Measurements from ENCODE around the gene CLEC18C.
"Not testable (repeated sequence)": the region's sequence is repeated elsewhere in the genome, so short reads cannot be mapped to it uniquely, and the experiment has no call there.

CLEC18C gene

GRCh38 chr16:70173212-70173837 lies at the start of gene CLEC18C:
Gene CLEC18C (plus strand): TSS chr16:70173787. CDS start chr16:70174279, 492 bp downstream.
- DNase-seq (ENCODE audit: low read depth) = not testable (repeated sequence)

GRCh38 chr16:70123822-70124221 lies 49.8 kb upstream of the CLEC18C start:
- not testable (repeated sequence) for DNase-seq (ENCODE audit: low read depth)

GRCh38 chr16:70126226-70126625 lies 47.4 kb upstream of the CLEC18C start:
- DNase-seq (ENCODE audit: low read depth) = not testable (repeated sequence)

GRCh38 chr16:70127706-70128105 lies 45.9 kb upstream of the CLEC18C start:
- not testable (repeated sequence) for DNase-seq (ENCODE audit: low read depth)

- DNase-seq (ENCODE audit: low read depth) = not testable (repeated sequence)
Measured at GRCh38 chr16:70128844-70129243, 44.7 kb upstream of the CLEC18C start.

GRCh38 chr16:70135796-70136195 lies 37.8 kb upstream of the CLEC18C start:
- not testable (repeated sequence) for DNase-seq (ENCODE audit: low read depth)

GRCh38 chr16:70136595-70136994 lies 37.0 kb upstream of the CLEC18C start:
- DNase-seq (ENCODE audit: low read depth) = not testable (repeated sequence)

GRCh38 chr16:70142739-70143138 lies 30.8 kb upstream of the CLEC18C start:
- DNase-seq (ENCODE audit: low read depth) = not testable (repeated sequence)

- DNase-seq (ENCODE audit: low read depth) = not testable (repeated sequence)
Measured at GRCh38 chr16:70143231-70143895, 30.2 kb upstream of the CLEC18C start.

GRCh38 chr16:70147853-70148252 lies 25.7 kb upstream of the CLEC18C start:
- not testable (repeated sequence) for DNase-seq (ENCODE audit: low read depth)

GRCh38 chr16:70148453-70148852 lies 25.1 kb upstream of the CLEC18C start:
- not testable (repeated sequence) for DNase-seq (ENCODE audit: low read depth)

GRCh38 chr16:70149296-70149695 lies 24.3 kb upstream of the CLEC18C start:
- not testable (repeated sequence) for DNase-seq (ENCODE audit: low read depth)

- DNase-seq (ENCODE audit: low read depth) = no peak
Measured at GRCh38 chr16:70151391-70151790, 22.2 kb upstream of the CLEC18C start.

- DNase-seq (ENCODE audit: low read depth) = no peak
Measured at GRCh38 chr16:70151941-70152509, 21.6 kb upstream of the CLEC18C start.

- DNase-seq (ENCODE audit: low read depth) = no peak
Measured at GRCh38 chr16:70152578-70153302, 20.8 kb upstream of the CLEC18C start.

- DNase-seq (ENCODE audit: low read depth) = not testable (repeated sequence)
Measured at GRCh38 chr16:70154736-70155135, 18.9 kb upstream of the CLEC18C start.

GRCh38 chr16:70156207-70156978 lies 17.2 kb upstream of the CLEC18C start:
- DNase-seq (ENCODE audit: low read depth) = no peak

GRCh38 chr16:70157105-70157476 lies 16.5 kb upstream of the CLEC18C start:
- no peak for DNase-seq (ENCODE audit: low read depth)

GRCh38 chr16:70157477-70158260 lies 15.9 kb upstream of the CLEC18C start:
- DNase-seq (ENCODE audit: low read depth) = no peak

- DNase-seq (ENCODE audit: low read depth) = no peak
Measured at GRCh38 chr16:70158261-70158939, 15.2 kb upstream of the CLEC18C start.

Data from stimulated activated CD8-positive, alpha-beta memory T cell treated with anti-CD3 and anti-CD28 coated beads, Interleukin-12 subunit alpha, Interleukin-12 subunit beta, amount 100 ng/mL, for 4 hours (primary cell).